Keratinocyte (primary cell): ENCODE results near the gene SLC25A23. TPM values are rescaled to one million over a fixed set of nuclear protein-coding genes. Genes with fewer than 3 reads are reported as not detected.
"Not testable (repeated sequence)": the region's sequence is repeated elsewhere in the genome, so short reads cannot be mapped to it uniquely, and the experiment has no call there.

Experiments used
- DNase-seq: peaks from one replicate; pipeline ENCODE4 v3.0.0-alpha.2; 2011; ENCODE audit warnings: low read depth, missing footprints, low spot score
- FAIRE-seq: peaks from 2 replicates; lab custom pipeline; 2011; peaks lifted over from hg19 to GRCh38; lab: Jason Lieb, UNC
- H2AFZ ChIP-seq: 2 replicates; pipeline ENCODE4 v1.6.0; 2012; ENCODE audit warnings: low read length, control low read depth, inconsistent platforms; ENCODE audit not compliant: control insufficient read depth
- H3K27ac ChIP-seq: 2 replicates; pipeline ENCODE4 v1.5.1; 2011; ENCODE audit warnings: low read length; ENCODE audit not compliant: control insufficient read depth, insufficient read depth
- H3K27me3 ChIP-seq: 3 replicates; pipeline ENCODE4 v1.6.0; 2011; ENCODE audit warnings: low read length; ENCODE audit not compliant: control insufficient read depth, insufficient read depth; ENCODE audit errors: extremely low read depth
- H3K36me3 ChIP-seq, 2 experiments: 2 replicates in 1 of 2; 3 replicates in 1 of 2; pipeline ENCODE4 v1.5.1; 2011; ENCODE audit warnings: low read length in 2 of 2, mild to moderate bottlenecking in 1 of 2; ENCODE audit not compliant: control insufficient read depth in 2 of 2, insufficient read depth in 2 of 2; ENCODE audit errors: extremely low read depth in 1 of 2
- H3K4me1 ChIP-seq: 3 replicates; pipeline ENCODE4 v1.5.1; 2011; ENCODE audit warnings: low read length; ENCODE audit not compliant: control insufficient read depth, insufficient read depth; ENCODE audit errors: extremely low read depth
- H3K4me2 ChIP-seq: 3 replicates; pipeline ENCODE4 v1.6.0; 2011; ENCODE audit warnings: low read depth, low read length; ENCODE audit not compliant: control insufficient read depth, insufficient read depth; ENCODE audit errors: extremely low read depth
- H3K4me3 ChIP-seq, 3 experiments: fragments of 200-600 bp in 1 of 3; sonication (generic) in 1 of 3; 2 replicates in 2 of 3; 3 replicates in 1 of 3; pipeline ENCODE4 v1.5.1; 2011 to 2016; ENCODE audit warnings: low read length in 3 of 3, mild to moderate bottlenecking in 3 of 3, control low read depth in 2 of 3, inconsistent platforms in 1 of 3, low read depth in 1 of 3, mixed read lengths in 1 of 3, mixed run types in 1 of 3, moderate library complexity in 1 of 3; ENCODE audit not compliant: control insufficient read depth in 2 of 3, insufficient read depth in 2 of 3; ENCODE audit errors: extremely low read depth in 1 of 3
- H3K79me2 ChIP-seq: 2 replicates; pipeline ENCODE4 v1.6.0; 2012; ENCODE audit warnings: low read length; ENCODE audit not compliant: control insufficient read depth, insufficient read depth
- H3K9ac ChIP-seq: 3 replicates; pipeline ENCODE4 v1.6.0; 2011; ENCODE audit warnings: low read length; ENCODE audit not compliant: control insufficient read depth, insufficient read depth; ENCODE audit errors: extremely low read depth
- H3K9me1 ChIP-seq: 3 replicates; pipeline ENCODE4 v1.6.0; 2011; ENCODE audit warnings: low read length; ENCODE audit not compliant: control insufficient read depth, insufficient read depth; ENCODE audit errors: extremely low read depth
- H3K9me3 ChIP-seq: 2 replicates; pipeline ENCODE4 v1.5.1; 2012; ENCODE audit warnings: low read depth, low read length; ENCODE audit not compliant: control insufficient read depth
- H4K20me1 ChIP-seq: 3 replicates; pipeline ENCODE4 v1.6.0; 2011; ENCODE audit warnings: low read length; ENCODE audit not compliant: control insufficient read depth, insufficient read depth; ENCODE audit errors: extremely low read depth
- EZH2 ChIP-seq: IDR thresholded peaks from one replicate; pipeline ENCODE4 v1.6.1; 2012; ENCODE audit warnings: inconsistent platforms, mild to moderate bottlenecking, low read length, moderate library complexity
- dilution Hi-C: fragments of 300-500 bp; cut with MboI; formaldehyde crosslinking; loops from one replicate; pipeline ENCODE4 v1.7.0; 2020; ENCODE audit warnings: low sequenced_read_pairs; ENCODE audit not compliant: extremely low pct_ligation_motif_present
- polyA plus RNA-seq, 5 experiments: library from polyadenylated mRNA; depleted of rRNA in 3 of 5; stranded (reverse) in 3 of 5; stranded (forward) in 1 of 5; unstranded in 1 of 5; fragments of >200 nt; gene quantifications; 1 replicate in 1 of 5; 2 replicates in 3 of 5; 3 replicates in 1 of 5; pipeline versions ENCODE4 v1.2.1 to v1.2.3, GENCODE V29; 2011 to 2012; ENCODE audit warnings: missing spikeins in 2 of 5, low read depth in 1 of 5, low replicate concordance in 1 of 5
- TF ChIP-seq, protein P1 (sequence below), 3 experiments: IDR thresholded peaks in 1 of 3; conservative IDR thresholded peaks in 1 of 3; optimal IDR thresholded peaks in 1 of 3; 2 replicates in 2 of 3; 3 replicates in 1 of 3; pipeline versions ENCODE3 to v1.5.1; 2011; ENCODE audit warnings: low read length in 3 of 3, mild to moderate bottlenecking in 3 of 3, moderate library complexity in 2 of 3, control low read depth in 1 of 3, inconsistent platforms in 1 of 3; ENCODE audit not compliant: insufficient read depth in 2 of 3; ENCODE audit errors: extremely low read depth in 1 of 3

SLC25A23 gene
- polyA plus RNA-seq, 1 donor (not counting 4 experiments of a cell fraction or from before 2014, with no cell fraction given) = 6.4 TPM

DNA sequence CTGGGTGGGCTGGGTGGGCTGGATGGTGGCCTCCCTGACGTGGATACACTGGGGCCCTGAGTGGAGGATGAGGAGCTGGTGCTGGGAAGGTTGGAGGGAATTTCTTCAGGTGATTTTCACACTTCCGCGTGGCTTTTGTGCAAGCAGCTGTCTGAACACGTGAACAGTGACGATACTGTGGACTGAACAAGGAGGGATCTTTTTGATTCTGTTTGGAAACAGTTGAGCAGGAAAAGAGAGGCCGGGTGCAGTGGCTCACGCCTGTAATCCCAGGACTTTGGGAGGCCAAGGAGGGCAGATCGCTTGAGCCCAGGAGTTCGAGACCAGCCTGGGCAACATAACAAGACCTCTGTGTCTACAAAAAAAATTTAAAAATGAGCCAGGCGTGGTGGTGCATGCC lies 57.5 kb downstream of the SLC25A23 start:
- H3K4me2 ChIP-seq = no peak overlapping the region
- FAIRE-seq (no peak), DNase-seq (no peak)
- H4K20me1 ChIP-seq = no peaks in the 10 kb centered on the region
- H3K36me3 ChIP-seq = no peaks in the 10 kb centered on the region
- no peaks in the 10 kb centered on the region for H3K4me1 ChIP-seq
- no peak overlapping the region for H3K4me3 ChIP-seq
- no peaks in the 10 kb centered on the region for H3K27me3 ChIP-seq
- dilution Hi-C loops = no loop called here
- H3K9me1 ChIP-seq = no peaks in the 10 kb centered on the region
- H3K79me2 ChIP-seq = no peaks in the 10 kb centered on the region
- H3K9me3 ChIP-seq = no peaks in the 10 kb centered on the region
- no peak overlapping the region for H3K27ac ChIP-seq
- H3K9ac ChIP-seq = no peak overlapping the region
- no peak overlapping the region for H2AFZ ChIP-seq
- TF ChIP-seq, protein P1, sequence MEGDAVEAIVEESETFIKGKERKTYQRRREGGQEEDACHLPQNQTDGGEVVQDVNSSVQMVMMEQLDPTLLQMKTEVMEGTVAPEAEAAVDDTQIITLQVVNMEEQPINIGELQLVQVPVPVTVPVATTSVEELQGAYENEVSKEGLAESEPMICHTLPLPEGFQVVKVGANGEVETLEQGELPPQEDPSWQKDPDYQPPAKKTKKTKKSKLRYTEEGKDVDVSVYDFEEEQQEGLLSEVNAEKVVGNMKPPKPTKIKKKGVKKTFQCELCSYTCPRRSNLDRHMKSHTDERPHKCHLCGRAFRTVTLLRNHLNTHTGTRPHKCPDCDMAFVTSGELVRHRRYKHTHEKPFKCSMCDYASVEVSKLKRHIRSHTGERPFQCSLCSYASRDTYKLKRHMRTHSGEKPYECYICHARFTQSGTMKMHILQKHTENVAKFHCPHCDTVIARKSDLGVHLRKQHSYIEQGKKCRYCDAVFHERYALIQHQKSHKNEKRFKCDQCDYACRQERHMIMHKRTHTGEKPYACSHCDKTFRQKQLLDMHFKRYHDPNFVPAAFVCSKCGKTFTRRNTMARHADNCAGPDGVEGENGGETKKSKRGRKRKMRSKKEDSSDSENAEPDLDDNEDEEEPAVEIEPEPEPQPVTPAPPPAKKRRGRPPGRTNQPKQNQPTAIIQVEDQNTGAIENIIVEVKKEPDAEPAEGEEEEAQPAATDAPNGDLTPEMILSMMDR (optimal IDR thresholded peaks at IDR 0.05 in 1 of 3, IDR thresholded peaks at IDR 0.05 in 1 of 3, conservative IDR thresholded peaks at IDR 0.05 in 1 of 3; ENCODE audit: extremely low read depth in 1 of 3, insufficient read depth in 2 of 3, low read length in 3 of 3) = no peak
- TF ChIP-seq EZH2 = no peak

- H3K4me2 ChIP-seq, H3K9ac ChIP-seq, H3K4me1 ChIP-seq, H3K27ac ChIP-seq, FAIRE-seq, H3K9me1 ChIP-seq, H3K27me3 ChIP-seq, H3K9me3 ChIP-seq, H3K4me3 ChIP-seq, dilution Hi-C loops, DNase-seq, H2AFZ ChIP-seq, H3K79me2 ChIP-seq, H3K36me3 ChIP-seq, H4K20me1 ChIP-seq: not testable (repeated sequence)
These were observed 59.3 kb downstream of the SLC25A23 start for GRCh38 chr19:6400062-6400944.
